ENCODE data around the gene APOBEC2. TPM values are rescaled to one million over a fixed set of nuclear protein-coding genes. Genes with fewer than 3 reads are reported as not detected.

Gene APOBEC2
- total and polyA plus RNA-seq, 2 of the 13 experiments (the other 11 are each of a cell fraction or from before 2014, with no cell fraction given), result 0.09 TPM; not detected in 1

DNA sequence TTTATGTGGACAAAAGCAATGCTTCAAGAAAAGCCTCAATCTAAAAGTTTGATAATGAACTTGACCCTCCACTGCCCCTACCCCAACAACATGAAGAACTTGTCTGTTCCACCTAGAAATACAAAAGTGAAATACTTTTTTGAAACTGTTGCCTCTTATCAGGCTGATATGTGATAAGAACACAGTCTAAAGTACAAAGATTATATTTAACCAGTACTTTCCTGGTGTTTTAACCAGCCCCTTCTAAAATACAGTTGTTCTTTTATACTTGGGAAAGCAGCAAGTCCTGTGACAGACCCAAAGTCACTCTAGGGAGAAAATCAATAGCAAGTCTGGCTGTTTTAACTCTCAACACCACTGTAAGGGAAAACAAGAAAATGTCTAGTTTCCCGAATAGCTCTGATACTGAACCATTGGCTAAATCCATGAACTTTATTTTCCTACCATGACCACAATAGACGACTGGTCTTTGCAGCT lies 12.6 kb downstream of the APOBEC2 start (continued):
- 0 out of 2 replicates have a peak, but pooled peaks have one; percentile 32 for TF ChIP-seq TAF1 (CRISPR knock-in tag; IDR thresholded peaks at IDR 0.05)
- TF ChIP-seq, protein P1, sequence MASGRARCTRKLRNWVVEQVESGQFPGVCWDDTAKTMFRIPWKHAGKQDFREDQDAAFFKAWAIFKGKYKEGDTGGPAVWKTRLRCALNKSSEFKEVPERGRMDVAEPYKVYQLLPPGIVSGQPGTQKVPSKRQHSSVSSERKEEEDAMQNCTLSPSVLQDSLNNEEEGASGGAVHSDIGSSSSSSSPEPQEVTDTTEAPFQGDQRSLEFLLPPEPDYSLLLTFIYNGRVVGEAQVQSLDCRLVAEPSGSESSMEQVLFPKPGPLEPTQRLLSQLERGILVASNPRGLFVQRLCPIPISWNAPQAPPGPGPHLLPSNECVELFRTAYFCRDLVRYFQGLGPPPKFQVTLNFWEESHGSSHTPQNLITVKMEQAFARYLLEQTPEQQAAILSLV (CRISPR knock-in tag; IDR thresholded peaks at IDR 0.05; ENCODE audit: borderline replicate concordance), result no peak
- peak; percentile 26; the same call in 1 of the 2 replicates for TF ChIP-seq ELF4 (CRISPR knock-in tag; IDR thresholded peaks at IDR 0.05; ENCODE audit: borderline replicate concordance)
- TF ChIP-seq, protein P2, sequence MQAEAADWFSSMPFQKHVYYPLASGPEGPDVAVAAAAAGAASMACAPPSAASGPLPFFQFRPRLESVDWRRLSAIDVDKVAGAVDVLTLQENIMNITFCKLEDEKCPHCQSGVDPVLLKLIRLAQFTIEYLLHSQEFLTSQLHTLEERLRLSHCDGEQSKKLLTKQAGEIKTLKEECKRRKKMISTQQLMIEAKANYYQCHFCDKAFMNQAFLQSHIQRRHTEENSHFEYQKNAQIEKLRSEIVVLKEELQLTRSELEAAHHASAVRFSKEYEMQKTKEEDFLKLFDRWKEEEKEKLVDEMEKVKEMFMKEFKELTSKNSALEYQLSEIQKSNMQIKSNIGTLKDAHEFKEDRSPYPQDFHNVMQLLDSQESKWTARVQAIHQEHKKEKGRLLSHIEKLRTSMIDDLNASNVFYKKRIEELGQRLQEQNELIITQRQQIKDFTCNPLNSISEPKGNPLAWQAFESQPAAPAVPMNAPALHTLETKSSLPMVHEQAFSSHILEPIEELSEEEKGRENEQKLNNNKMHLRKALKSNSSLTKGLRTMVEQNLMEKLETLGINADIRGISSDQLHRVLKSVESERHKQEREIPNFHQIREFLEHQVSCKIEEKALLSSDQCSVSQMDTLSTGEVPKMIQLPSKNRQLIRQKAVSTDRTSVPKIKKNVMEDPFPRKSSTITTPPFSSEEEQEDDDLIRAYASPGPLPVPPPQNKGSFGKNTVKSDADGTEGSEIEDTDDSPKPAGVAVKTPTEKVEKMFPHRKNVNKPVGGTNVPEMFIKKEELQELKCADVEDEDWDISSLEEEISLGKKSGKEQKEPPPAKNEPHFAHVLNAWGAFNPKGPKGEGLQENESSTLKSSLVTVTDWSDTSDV (CRISPR knock-in tag; IDR thresholded peaks at IDR 0.05), result no peak
- TF ChIP-seq ZFP90 (CRISPR knock-in tag; IDR thresholded peaks at IDR 0.05; ENCODE audit: borderline replicate concordance), result no peak
- TF ChIP-seq CEBPG (CRISPR knock-in tag; IDR thresholded peaks at IDR 0.05), result peak; percentile 73
- no peak for TF ChIP-seq PAWR (CRISPR knock-in tag; IDR thresholded peaks at IDR 0.05; ENCODE audit: borderline replicate concordance)
- peak; percentile 90 for TF ChIP-seq HMG20A (CRISPR knock-in tag; IDR thresholded peaks at IDR 0.05; ENCODE audit: borderline replicate concordance)
- TF ChIP-seq ZNF598 (CRISPR knock-in tag; IDR thresholded peaks at IDR 0.05; ENCODE audit: borderline replicate concordance), result no peak
- TF ChIP-seq GTF2F1 (IDR thresholded peaks at IDR 0.05; ENCODE audit: low read length), result no peak
- TF ChIP-seq SSRP1 (CRISPR knock-in tag; IDR thresholded peaks at IDR 0.05), result no peak
- TF ChIP-seq NAIF1 (CRISPR knock-in tag; IDR thresholded peaks at IDR 0.05; ENCODE audit: borderline replicate concordance), result no peak
- TF ChIP-seq, protein P3, sequence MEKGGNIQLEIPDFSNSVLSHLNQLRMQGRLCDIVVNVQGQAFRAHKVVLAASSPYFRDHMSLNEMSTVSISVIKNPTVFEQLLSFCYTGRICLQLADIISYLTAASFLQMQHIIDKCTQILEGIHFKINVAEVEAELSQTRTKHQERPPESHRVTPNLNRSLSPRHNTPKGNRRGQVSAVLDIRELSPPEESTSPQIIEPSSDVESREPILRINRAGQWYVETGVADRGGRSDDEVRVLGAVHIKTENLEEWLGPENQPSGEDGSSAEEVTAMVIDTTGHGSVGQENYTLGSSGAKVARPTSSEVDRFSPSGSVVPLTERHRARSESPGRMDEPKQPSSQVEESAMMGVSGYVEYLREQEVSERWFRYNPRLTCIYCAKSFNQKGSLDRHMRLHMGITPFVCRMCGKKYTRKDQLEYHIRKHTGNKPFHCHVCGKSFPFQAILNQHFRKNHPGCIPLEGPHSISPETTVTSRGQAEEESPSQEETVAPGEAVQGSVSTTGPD (CRISPR knock-in tag; IDR thresholded peaks at IDR 0.05), result peak; percentile 82
- TF ChIP-seq ZNF7 (CRISPR knock-in tag; IDR thresholded peaks at IDR 0.05), result no peak
- no peak for TF ChIP-seq ZNF274 (CRISPR knock-in tag; IDR thresholded peaks at IDR 0.05)
- TF ChIP-seq, protein P4, sequence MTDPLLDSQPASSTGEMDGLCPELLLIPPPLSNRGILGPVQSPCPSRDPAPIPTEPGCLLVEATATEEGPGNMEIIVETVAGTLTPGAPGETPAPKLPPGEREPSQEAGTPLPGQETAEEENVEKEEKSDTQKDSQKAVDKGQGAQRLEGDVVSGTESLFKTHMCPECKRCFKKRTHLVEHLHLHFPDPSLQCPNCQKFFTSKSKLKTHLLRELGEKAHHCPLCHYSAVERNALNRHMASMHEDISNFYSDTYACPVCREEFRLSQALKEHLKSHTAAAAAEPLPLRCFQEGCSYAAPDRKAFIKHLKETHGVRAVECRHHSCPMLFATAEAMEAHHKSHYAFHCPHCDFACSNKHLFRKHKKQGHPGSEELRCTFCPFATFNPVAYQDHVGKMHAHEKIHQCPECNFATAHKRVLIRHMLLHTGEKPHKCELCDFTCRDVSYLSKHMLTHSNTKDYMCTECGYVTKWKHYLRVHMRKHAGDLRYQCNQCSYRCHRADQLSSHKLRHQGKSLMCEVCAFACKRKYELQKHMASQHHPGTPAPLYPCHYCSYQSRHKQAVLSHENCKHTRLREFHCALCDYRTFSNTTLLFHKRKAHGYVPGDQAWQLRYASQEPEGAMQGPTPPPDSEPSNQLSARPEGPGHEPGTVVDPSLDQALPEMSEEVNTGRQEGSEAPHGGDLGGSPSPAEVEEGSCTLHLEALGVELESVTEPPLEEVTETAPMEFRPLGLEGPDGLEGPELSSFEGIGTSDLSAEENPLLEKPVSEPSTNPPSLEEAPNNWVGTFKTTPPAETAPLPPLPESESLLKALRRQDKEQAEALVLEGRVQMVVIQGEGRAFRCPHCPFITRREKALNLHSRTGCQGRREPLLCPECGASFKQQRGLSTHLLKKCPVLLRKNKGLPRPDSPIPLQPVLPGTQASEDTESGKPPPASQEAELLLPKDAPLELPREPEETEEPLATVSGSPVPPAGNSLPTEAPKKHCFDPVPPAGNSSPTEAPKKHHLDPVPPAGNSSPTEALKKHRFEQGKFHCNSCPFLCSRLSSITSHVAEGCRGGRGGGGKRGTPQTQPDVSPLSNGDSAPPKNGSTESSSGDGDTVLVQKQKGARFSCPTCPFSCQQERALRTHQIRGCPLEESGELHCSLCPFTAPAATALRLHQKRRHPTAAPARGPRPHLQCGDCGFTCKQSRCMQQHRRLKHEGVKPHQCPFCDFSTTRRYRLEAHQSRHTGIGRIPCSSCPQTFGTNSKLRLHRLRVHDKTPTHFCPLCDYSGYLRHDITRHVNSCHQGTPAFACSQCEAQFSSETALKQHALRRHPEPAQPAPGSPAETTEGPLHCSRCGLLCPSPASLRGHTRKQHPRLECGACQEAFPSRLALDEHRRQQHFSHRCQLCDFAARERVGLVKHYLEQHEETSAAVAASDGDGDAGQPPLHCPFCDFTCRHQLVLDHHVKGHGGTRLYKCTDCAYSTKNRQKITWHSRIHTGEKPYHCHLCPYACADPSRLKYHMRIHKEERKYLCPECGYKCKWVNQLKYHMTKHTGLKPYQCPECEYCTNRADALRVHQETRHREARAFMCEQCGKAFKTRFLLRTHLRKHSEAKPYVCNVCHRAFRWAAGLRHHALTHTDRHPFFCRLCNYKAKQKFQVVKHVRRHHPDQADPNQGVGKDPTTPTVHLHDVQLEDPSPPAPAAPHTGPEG (CRISPR knock-in tag; IDR thresholded peaks at IDR 0.05), result no peak
- no peak for TF ChIP-seq ZNF224 (CRISPR knock-in tag; IDR thresholded peaks at IDR 0.05)
- TF ChIP-seq ZBTB38 (CRISPR knock-in tag; IDR thresholded peaks at IDR 0.05), result no peak
- TF ChIP-seq ZNF749 (CRISPR knock-in tag; IDR thresholded peaks at IDR 0.05; ENCODE audit: borderline replicate concordance), result no peak
- peak; percentile 97 for TF ChIP-seq HNF4A (CRISPR knock-in tag; IDR thresholded peaks at IDR 0.05)
- peak; percentile 96 for TF ChIP-seq TBL1XR1 (IDR thresholded peaks at IDR 0.05; ENCODE audit: borderline replicate concordance, low read length, partially characterized antibody)
